ENCODE data around the gene RLF. TPM values are rescaled to one million over a fixed set of nuclear protein-coding genes. Genes with fewer than 3 reads are reported as not detected.

RLF gene
- total RNA-seq, 3 donors from 2014 or later = 19.5 to 39.2 (median 25.9) TPM

DNA sequence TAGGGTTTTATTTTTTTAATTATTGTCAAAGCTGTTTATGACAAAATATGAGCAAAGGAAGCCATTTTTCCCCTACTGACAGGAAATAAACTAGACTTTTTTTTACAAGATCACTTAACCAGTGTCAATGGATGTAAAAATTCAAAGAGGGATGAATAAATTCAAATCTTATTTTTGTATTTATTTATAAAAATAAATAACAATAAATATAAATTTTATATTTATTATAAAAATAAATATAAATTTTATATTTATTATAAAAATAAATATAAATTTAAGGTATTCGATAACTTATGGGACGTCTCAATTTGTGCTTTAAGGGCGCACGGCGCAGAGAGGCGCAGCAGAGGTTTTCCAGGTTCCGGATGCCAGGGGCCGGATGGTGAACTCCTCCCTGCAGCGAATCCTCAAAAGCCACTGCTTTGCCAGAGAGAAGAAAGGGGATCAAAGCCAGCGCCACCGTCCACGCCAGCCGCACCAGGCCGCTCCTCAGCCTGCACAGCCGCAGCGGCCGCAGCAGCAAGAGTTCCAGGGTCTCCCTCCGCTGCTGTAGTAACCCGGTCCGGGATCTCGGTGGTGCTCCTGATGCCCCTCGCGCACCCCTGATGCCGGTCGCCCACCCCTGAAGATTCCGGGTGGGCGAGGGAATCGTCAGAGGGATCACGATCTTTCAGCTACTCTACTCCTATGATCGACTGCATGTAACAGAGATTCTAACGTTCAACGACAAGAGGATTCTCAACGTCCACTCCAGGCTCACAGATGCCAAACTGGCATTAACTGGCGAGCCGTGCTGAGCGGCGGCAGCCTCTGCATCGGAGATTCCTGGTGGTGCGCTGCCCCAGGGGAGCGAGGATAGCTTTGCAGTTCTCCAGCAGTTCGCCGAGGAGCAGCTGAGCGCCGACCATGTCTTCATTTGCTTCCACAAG is 28.5 kb upstream of the RLF start:
- Histone ChIP-seq H3K4me1 (no peaks in the 10 kb centered on the region), H3K27ac (no peak overlapping the region), H3K27me3 (peaks cover 0 to 4% of the 10 kb centered on the region in 2 donors), H3K9me3 (no peaks in the 10 kb centered on the region), H3K36me3 (no peaks in the 10 kb centered on the region), H3K4me3 (peak overlapping the region; percentile 0 to 57 (median 20))
- intact Hi-C loops (cut with DNase I; ENCODE audit: low total_unique reads) = no loop called here
- TF ChIP-seq POLR2A (IDR thresholded peaks at IDR 0.05) = no peak
- no peak for TF ChIP-seq POLR2AphosphoS5 (IDR thresholded peaks at IDR 0.05)
- TF ChIP-seq, protein P1, sequence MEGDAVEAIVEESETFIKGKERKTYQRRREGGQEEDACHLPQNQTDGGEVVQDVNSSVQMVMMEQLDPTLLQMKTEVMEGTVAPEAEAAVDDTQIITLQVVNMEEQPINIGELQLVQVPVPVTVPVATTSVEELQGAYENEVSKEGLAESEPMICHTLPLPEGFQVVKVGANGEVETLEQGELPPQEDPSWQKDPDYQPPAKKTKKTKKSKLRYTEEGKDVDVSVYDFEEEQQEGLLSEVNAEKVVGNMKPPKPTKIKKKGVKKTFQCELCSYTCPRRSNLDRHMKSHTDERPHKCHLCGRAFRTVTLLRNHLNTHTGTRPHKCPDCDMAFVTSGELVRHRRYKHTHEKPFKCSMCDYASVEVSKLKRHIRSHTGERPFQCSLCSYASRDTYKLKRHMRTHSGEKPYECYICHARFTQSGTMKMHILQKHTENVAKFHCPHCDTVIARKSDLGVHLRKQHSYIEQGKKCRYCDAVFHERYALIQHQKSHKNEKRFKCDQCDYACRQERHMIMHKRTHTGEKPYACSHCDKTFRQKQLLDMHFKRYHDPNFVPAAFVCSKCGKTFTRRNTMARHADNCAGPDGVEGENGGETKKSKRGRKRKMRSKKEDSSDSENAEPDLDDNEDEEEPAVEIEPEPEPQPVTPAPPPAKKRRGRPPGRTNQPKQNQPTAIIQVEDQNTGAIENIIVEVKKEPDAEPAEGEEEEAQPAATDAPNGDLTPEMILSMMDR (IDR thresholded peaks at IDR 0.05) = no peak
- DNase-seq (ENCODE audit: low spot score in 2 of 2) = no peak

DNA sequence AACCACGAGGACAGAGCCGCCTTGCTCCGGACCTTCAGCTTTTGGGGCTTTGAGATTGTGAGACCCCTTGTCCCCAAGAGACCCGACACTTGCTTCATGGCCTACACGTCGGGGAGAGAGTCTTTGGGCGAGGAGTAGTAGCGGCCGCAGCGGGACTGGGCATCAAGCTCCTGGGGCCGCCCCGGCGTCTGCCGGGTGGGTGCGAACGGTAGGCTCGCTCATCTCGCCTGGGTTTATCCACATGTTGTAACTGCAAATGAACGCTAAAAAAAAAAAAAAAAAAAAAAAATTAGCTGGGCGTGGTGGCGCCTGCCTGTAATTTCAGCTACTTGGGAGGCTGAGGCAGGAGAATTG is 27.9 kb upstream of the RLF start:
- Histone ChIP-seq H3K27me3 (peaks cover 0 to 4% of the 10 kb centered on the region in 2 donors), H3K4me3 (peak overlapping the region in 2 of 3 donors; percentile 20 to 57), H3K27ac (no peak overlapping the region), H3K36me3 (no peaks in the 10 kb centered on the region), H3K9me3 (no peaks in the 10 kb centered on the region), H3K4me1 (no peaks in the 10 kb centered on the region)
- DNase-seq (ENCODE audit: low spot score in 2 of 2) = no peak
- intact Hi-C loops (cut with DNase I; ENCODE audit: low total_unique reads) = no loop called here
- TF ChIP-seq POLR2AphosphoS5 (IDR thresholded peaks at IDR 0.05) (no peak), POLR2A (IDR thresholded peaks at IDR 0.05) (no peak)
- TF ChIP-seq, protein P1 (IDR thresholded peaks at IDR 0.05) = no peak

DNA sequence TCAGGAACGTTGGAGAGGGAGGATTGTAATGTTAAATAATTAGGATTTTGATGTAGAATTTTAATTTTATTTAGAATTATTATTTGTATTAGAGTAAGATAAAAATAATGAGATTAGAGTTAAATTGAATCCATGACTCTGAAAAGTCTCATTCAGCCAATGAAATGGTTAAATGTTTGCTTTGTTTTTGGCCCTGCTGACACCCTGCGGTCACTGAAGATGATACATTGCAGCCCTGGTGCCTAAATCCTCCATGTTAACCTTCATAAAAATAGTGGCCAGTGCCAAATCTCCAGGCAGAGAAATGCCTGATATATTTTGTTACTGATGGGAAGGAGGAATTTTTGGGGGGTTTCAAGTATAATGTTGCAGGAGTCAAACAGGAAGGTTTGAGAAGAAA is 27.3 kb upstream of the RLF start:
- peaks cover 0 to 4% of the 10 kb centered on the region in 2 donors for H3K27me3 ChIP-seq
- no peak overlapping the region for H3K4me3 ChIP-seq
- DNase-seq (ENCODE audit: low spot score in 2 of 2) = no peak
- TF ChIP-seq, protein P1 (IDR thresholded peaks at IDR 0.05) = no peak
- TF ChIP-seq POLR2AphosphoS5 (IDR thresholded peaks at IDR 0.05) (no peak), POLR2A (IDR thresholded peaks at IDR 0.05) (no peak)
- H3K36me3 ChIP-seq = no peaks in the 10 kb centered on the region
- H3K27ac ChIP-seq = no peak overlapping the region
- no peaks in the 10 kb centered on the region for H3K9me3 ChIP-seq
- intact Hi-C loops (cut with DNase I; ENCODE audit: low total_unique reads) = no loop called here
- no peaks in the 10 kb centered on the region for H3K4me1 ChIP-seq

DNA sequence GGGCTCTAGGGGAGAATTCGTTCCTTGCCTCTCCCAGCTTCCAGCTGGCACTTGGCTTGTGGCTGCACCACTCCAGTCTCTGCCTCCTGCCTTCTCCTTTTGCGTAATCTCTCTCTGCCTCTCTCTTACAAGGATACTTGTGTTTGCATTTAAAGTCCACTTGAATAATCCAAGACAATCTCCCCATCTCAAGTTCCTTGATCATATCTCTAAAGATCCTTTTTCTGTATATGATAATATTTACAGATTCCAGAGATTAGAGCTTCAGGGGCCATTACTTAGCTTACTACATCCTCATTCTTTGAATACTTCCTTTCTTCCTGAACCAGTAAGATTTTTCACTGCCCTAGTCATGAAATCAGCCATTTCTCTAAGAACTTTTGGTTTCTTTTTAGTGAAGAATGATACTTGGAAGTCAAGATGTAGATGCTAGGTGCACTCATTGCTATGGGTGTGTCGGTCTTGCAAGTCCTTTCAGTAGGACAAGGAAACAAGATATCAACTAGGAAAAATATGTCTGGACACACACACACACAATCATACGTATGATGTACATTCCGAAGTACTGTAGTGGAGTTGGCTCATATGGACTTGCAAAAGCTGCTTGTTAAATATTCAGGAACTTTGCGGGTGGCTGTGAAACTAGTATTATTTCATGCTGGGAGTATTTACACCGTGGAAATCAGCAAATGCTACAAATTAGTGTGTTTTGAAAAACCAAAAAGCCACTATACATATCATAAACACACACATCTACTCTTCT is 20.8 kb upstream of the RLF start:
- Histone ChIP-seq H3K27me3 (no peaks in the 10 kb centered on the region), H3K4me1 (no peaks in the 10 kb centered on the region), H3K4me3 (no peak overlapping the region), H3K9me3 (no peaks in the 10 kb centered on the region), H3K36me3 (no peaks in the 10 kb centered on the region), H3K27ac (peak overlapping the region; percentile 16 to 19)
- no peak for DNase-seq (ENCODE audit: low spot score in 2 of 2)
- intact Hi-C loops (cut with DNase I; ENCODE audit: low total_unique reads) = no loop called here
- TF ChIP-seq POLR2AphosphoS5 (IDR thresholded peaks at IDR 0.05) (no peak), POLR2A (IDR thresholded peaks at IDR 0.05) (no peak)
- TF ChIP-seq, protein P1 (IDR thresholded peaks at IDR 0.05) = no peak
